ENCODE data around the gene CASTOR2.
"Not testable (repeated sequence)": the region's sequence is repeated elsewhere in the genome, so short reads cannot be mapped to it uniquely, and the experiment has no call there.

GRCh38 chr7:74953774-74954173, 10.7 kb upstream of the CASTOR2 start:
- not testable (repeated sequence) for TF ChIP-seq CTCF, POLR2A (IDR thresholded peaks at IDR 0.05)
